PC-9 (cell line): Measurements from ENCODE around the gene SPEF1. TPM values are rescaled to one million over a fixed set of nuclear protein-coding genes. Genes with fewer than 3 reads are reported as not detected.

Experiments
- BruUV-seq: library from RNA; stranded (reverse); fragments of 400-500 nt; replicated peaks from 2 replicates; lab custom pipeline; 2021; lab: Mats Ljungman, UMichigan
- CTCF ChIA-PET: fragments of 300-600 bp; sonication (Branson Sonifier 250); formaldehyde crosslinking; loops from one replicate; lab custom pipeline; 2022; ENCODE audit warnings: antibody characterized with exemption; lab: Charles Lee
- POLR2A ChIA-PET: fragments of 300-600 bp; sonication (Branson Sonifier 250); formaldehyde crosslinking; loops from one replicate; lab custom pipeline; 2022; ENCODE audit warnings: antibody characterized with exemption; ENCODE audit not compliant: unreplicated experiment; lab: Charles Lee
- DNase-seq, 2 experiments: peaks; one replicate each; pipeline versions ENCODE4 v3.0.0 to v3.0.0-alpha.2; 2015 to 2022; ENCODE audit warnings: mixed read lengths in 1 of 2
- H2AFZ ChIP-seq: fragments of 200-600 bp; sonication (generic); 2 replicates; pipeline ENCODE4 v1.8.1; 2017; ENCODE audit warnings: antibody characterized with exemption
- H3F3A ChIP-seq: fragments of 200-600 bp; sonication (generic); 2 replicates; pipeline ENCODE4 v1.8.1; 2017; ENCODE audit warnings: antibody characterized with exemption, mild to moderate bottlenecking, low read depth; ENCODE audit not compliant: insufficient read depth
- H3K27ac ChIP-seq: fragments of 200-600 bp; sonication (generic); 2 replicates; pipeline ENCODE4 v1.6.1; 2016; ENCODE audit warnings: mixed run types
- H3K27me3 ChIP-seq: fragments of 200-600 bp; sonication (generic); 2 replicates; pipeline ENCODE4 v1.6.1; 2016; ENCODE audit warnings: low read depth, mixed run types; ENCODE audit not compliant: insufficient read depth
- H3K36me3 ChIP-seq: fragments of 200-600 bp; sonication (generic); 2 replicates; pipeline ENCODE4 v1.6.1; 2016; ENCODE audit warnings: low read depth, mixed run types
- H3K4me1 ChIP-seq: fragments of 200-600 bp; sonication (generic); replicated peaks from 2 replicates; pipeline ENCODE4 v1.6.1; 2016; ENCODE audit warnings: mixed run types; ENCODE audit not compliant: insufficient read depth
- H3K4me2 ChIP-seq: fragments of 200-600 bp; sonication (generic); 2 replicates; pipeline ENCODE4 v1.6.1; 2017; ENCODE audit warnings: mixed run types
- H3K4me3 ChIP-seq: fragments of 200-600 bp; sonication (generic); 2 replicates; pipeline ENCODE4 v1.6.1; 2016; ENCODE audit warnings: mixed run types
- H3K79me2 ChIP-seq: fragments of 200-600 bp; sonication (generic); 2 replicates; pipeline ENCODE4 v1.6.1; 2017; ENCODE audit warnings: low read depth, mixed run types
- H3K9me2 ChIP-seq: fragments of 200-600 bp; sonication (generic); 2 replicates; pipeline ENCODE4 v1.8.1; 2017; ENCODE audit warnings: mild to moderate bottlenecking; ENCODE audit not compliant: insufficient read depth
- H3K9me3 ChIP-seq: fragments of 200-600 bp; sonication (generic); 2 replicates; pipeline ENCODE4 v1.8.1; 2016; ENCODE audit warnings: low read depth; ENCODE audit not compliant: insufficient read depth
- H4K20me1 ChIP-seq: fragments of 200-600 bp; sonication (generic); 2 replicates; pipeline ENCODE4 v1.8.1; 2017; ENCODE audit not compliant: insufficient read depth
- EZH2 ChIP-seq: fragments of 200-600 bp; sonication (generic); IDR thresholded peaks from 2 replicates; pipeline ENCODE4 v1.8.0; 2017; ENCODE audit warnings: antibody characterized with exemption, low read depth
- intact Hi-C: fragments of 100-400 bp; cut with micrococcal nuclease; formaldehyde crosslinking; loops from one replicate; pipeline ENCODE4 v1.10.0; 2022; ENCODE audit not compliant: unreplicated experiment
- total RNA-seq: library from RNA; stranded (reverse); gene quantifications from 2 replicates; pipeline ENCODE4 v1.2.3, GENCODE V29; 2021
- TF ChIP-seq, protein P1 (sequence below): fragments of 200-600 bp; sonication (generic); conservative IDR thresholded peaks from 2 replicates; pipeline ENCODE4 v1.6.1; 2017; ENCODE audit warnings: mixed run types, antibody characterized with exemption, mild to moderate bottlenecking, moderate library complexity

Gene SPEF1
- total RNA-seq, 1 experiment from 2014 or later: 2.6 TPM

DNA sequence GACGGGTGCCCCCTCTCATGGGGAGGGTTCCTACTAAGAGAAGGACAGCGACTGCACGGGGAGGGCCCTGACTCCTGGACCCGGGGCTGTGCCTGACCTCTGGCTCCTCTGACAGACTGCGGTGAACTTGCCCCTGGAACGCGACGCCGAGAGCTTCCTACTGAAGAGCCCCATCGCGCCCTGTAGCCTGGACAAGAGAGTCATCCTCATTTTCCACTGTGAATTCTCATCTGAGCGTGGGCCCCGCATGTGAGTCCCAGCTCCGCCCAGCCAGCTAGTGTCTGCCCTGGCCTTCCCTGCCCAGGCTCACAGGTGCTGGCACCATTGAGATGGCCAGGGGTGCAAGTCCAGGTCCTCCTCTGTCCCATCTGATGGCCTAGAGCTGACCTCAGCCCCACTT lies 22.0 kb upstream of the SPEF1 start:
- POLR2A ChIA-PET: no interaction called here
- intact Hi-C loops: no loop called here

DNA sequence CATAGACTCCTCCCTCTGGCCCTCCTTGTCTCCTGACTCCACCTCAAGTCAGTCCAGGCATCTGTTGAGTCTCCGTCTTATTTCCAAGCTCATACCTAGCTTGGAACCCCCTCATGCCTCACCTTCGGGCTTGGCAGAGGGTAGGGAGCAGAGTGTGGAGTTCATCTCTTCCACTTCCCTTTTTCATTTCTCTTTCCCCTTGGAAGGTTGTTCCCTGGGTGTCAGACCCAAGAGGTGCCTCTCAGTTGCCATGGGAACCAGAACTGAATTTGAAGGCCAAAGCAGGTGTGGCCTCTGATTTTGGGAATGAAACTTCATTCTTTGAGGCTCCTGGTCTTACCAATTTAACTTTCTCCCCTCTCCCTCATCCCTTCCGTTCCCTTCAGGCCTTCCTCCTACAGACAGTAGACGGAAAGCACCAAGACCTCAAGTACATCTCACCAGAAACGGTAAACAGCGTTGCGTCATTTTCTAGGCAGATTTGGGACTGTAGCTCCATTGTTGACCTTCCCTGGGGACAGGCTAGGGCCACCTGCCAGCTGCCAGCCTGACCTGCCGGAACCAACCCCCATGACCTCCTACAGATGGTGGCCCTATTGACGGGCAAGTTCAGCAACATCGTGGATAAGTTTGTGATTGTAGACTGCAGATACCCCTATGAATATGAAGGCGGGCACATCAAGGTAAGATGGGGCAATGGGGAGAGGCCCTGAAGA lies 21.4 kb upstream of the SPEF1 start:
- ChIA-PET POLR2A (no interaction called here), CTCF (no interaction called here)
- DNase-seq: no peak
- Histone ChIP-seq H4K20me1 (no peaks in the 10 kb centered on the region), H3K79me2 (peaks cover 1% of the 10 kb centered on the region), H2AFZ (no peak overlapping the region), H3K9me3 (no peaks in the 10 kb centered on the region), H3F3A (peaks cover 24% of the 10 kb centered on the region), H3K36me3 (no peaks in the 10 kb centered on the region), H3K4me3 (no peak overlapping the region), H3K27ac (no peak overlapping the region), H3K27me3 (no peaks in the 10 kb centered on the region), H3K4me2 (no peak overlapping the region), H3K9me2 (no peaks in the 10 kb centered on the region), H3K4me1 (peaks cover 33% of the 10 kb centered on the region)
- intact Hi-C loops: no loop called here
- BruUV-seq: no TSS peak
- TF ChIP-seq EZH2: no peak
- TF ChIP-seq, protein P1, sequence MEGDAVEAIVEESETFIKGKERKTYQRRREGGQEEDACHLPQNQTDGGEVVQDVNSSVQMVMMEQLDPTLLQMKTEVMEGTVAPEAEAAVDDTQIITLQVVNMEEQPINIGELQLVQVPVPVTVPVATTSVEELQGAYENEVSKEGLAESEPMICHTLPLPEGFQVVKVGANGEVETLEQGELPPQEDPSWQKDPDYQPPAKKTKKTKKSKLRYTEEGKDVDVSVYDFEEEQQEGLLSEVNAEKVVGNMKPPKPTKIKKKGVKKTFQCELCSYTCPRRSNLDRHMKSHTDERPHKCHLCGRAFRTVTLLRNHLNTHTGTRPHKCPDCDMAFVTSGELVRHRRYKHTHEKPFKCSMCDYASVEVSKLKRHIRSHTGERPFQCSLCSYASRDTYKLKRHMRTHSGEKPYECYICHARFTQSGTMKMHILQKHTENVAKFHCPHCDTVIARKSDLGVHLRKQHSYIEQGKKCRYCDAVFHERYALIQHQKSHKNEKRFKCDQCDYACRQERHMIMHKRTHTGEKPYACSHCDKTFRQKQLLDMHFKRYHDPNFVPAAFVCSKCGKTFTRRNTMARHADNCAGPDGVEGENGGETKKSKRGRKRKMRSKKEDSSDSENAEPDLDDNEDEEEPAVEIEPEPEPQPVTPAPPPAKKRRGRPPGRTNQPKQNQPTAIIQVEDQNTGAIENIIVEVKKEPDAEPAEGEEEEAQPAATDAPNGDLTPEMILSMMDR: no peak

More for the DNA sequence above, 22.0 kb upstream of the SPEF1 start:
- H3K4me1 ChIP-seq: peaks cover 35% of the 10 kb centered on the region
- no peaks in the 10 kb centered on the region for H4K20me1 ChIP-seq
- CTCF ChIA-PET: no interaction called here
- peaks cover 30% of the 10 kb centered on the region for H3F3A ChIP-seq
- H3K79me2 ChIP-seq: no peaks in the 10 kb centered on the region
- H2AFZ ChIP-seq: no peak overlapping the region
- no peaks in the 10 kb centered on the region for H3K36me3 ChIP-seq
- H3K4me3 ChIP-seq: no peak overlapping the region
- no peaks in the 10 kb centered on the region for H3K9me3 ChIP-seq
- H3K27me3 ChIP-seq: no peaks in the 10 kb centered on the region
- H3K9me2 ChIP-seq: no peaks in the 10 kb centered on the region
- no peak overlapping the region for H3K27ac ChIP-seq
- DNase-seq: no peak
- no peak for TF ChIP-seq EZH2
- TF ChIP-seq, protein P1: no peak
- H3K4me2 ChIP-seq: no peak overlapping the region
- no TSS peak for BruUV-seq

DNA sequence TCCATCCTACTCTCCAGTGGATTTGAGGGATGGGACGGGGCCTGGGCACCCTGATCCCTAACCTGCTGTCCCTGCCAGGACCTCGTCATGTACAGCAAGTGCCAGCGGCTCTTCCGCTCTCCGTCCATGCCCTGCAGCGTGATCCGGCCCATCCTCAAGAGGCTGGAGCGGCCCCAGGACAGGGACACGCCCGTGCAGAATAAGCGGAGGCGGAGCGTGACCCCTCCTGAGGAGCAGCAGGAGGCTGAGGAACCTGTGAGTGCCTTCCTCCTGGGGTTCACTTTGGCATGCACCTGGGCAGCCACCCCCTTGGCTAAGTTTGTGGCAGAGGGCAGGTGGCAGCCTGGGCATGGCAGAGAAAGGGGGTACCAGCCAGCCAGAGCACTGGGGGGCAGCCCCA lies 20.6 kb upstream of the SPEF1 start:
- Histone ChIP-seq H3K27me3 (no peaks in the 10 kb centered on the region), H3K9me2 (no peaks in the 10 kb centered on the region), H2AFZ (no peak overlapping the region), H3K36me3 (no peaks in the 10 kb centered on the region), H3F3A (peaks cover 15% of the 10 kb centered on the region), H3K79me2 (peaks cover 9% of the 10 kb centered on the region), H3K4me2 (no peak overlapping the region), H3K27ac (no peak overlapping the region), H4K20me1 (no peaks in the 10 kb centered on the region), H3K9me3 (no peaks in the 10 kb centered on the region), H3K4me3 (no peak overlapping the region), H3K4me1 (peaks cover 33% of the 10 kb centered on the region)
- intact Hi-C loops: no loop called here
- BruUV-seq: no TSS peak
- POLR2A ChIA-PET: no interaction called here
- no peak for DNase-seq
- no peak for TF ChIP-seq EZH2
- TF ChIP-seq, protein P1: no peak
- CTCF ChIA-PET: no interaction called here
